ENCODE measurements around the gene SLC39A6. TPM values are rescaled to one million over a fixed set of nuclear protein-coding genes. Genes with fewer than 3 reads are reported as not detected.
"Not testable (repeated sequence)": the region's sequence is repeated elsewhere in the genome, so short reads cannot be mapped to it uniquely, and the experiment has no call there.

SLC39A6 gene
- total RNA-seq, 1 donor from 2014 or later: 165 TPM

DNA sequence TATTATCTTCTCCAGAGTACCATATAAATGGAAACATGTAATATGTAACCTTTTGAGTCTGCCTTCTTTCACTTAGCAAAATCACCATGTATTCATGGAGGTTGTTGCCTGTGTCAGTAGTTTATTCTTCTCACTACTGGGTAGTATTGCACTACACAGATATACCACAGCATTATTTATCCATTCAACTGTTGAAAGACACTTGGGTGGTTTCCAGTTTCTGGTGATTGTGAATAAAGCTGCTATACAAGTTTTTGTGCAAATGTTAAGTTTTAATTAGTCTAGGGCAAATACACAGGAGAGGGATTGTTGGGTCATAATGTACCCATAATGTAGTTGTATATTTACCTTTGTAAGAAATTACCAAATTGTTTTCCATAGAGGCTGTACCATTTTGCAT lies 32.2 kb downstream of the SLC39A6 start:
- DNase-seq (ENCODE audit: low read depth): no peak

DNA sequence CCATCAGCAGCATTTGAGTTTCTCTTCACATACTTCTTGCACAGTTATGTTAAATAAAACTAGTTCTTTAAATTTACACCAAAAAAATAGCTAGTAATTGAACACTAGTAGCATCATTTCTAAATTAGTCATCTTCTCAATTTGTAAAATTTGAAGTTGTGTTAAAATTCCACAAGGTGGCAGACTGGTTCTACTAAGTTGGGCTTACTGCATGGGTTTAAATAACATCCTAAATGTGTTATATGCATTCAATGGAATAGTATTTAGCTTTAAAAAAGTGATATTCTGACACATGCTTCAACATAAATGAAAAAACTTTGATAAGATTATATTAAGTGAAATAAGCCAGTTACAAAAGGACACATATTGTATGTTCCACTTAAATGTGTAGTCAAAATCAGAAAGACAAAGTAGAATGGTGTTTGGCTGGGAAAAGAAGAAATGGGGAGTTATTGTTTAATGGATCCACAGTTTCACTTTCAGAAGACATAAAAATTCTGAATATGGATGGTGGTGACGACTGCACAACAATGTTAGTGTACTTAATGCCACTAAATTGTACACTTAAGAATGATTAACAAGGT lies 33.1 kb downstream of the SLC39A6 start:
- peak; percentile 80 for DNase-seq (ENCODE audit: low read depth)

DNA sequence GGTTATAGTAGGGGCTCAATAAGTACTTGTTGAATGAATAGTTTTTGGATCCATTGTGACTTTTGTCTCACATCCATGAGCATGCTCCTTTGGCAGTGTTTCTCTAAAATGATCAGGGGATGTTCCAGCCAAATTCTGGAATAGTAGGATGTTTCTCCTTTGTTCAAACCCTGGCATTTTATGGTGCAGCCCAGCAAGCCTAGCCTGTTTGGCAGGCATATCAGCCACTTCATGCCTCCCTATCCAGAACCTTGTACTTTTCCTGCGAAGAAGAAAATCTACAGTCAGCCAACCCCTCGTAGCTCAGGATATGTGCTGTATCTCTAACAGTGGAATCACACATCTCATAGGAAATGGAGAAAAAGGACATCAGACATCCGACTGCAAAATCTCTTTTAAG lies 34.7 kb downstream of the SLC39A6 start:
- no peak for DNase-seq (ENCODE audit: low read depth)

DNA sequence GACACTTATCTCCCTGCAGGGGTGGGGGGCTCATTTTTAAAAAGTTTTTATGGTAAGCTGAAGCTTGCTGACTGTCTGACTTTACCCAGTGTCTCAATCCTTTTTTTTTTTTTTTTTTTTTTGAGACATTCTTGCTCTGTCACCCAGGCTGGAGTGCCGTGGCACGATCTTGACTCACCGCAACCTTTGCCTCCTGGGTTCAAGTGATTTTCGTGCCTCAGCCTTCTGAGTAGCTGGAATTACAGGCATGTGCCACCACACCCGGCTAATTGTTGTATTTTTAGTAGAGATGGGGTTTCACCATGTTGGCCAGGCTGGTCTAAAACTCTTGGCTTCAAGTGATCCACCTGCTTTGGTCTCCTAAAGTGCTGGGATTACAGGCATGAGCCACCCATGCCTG lies 37.0 kb downstream of the SLC39A6 start:
- peak; percentile 55 for DNase-seq (ENCODE audit: low read depth)

DNA sequence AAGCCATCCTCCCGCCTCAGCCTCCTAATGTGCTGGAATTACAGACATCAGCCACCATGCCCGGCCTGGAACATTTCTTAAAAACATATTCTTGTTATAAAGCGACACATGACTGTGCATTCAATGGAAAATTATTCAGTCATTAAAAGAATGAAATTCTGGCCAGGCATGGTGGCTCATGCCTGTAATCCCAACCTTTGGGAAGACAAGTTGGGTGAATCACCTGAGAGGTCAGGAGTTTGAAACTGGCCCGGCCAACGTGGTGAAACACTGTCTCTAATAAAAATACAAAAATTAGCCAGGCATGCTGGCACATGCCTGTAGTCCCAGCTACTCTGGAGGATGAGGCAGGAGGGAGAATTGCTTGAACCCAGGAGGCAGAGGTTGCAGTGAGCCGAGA lies 40.1 kb downstream of the SLC39A6 start:
- peak; percentile 16 for DNase-seq (ENCODE audit: low read depth)

DNA sequence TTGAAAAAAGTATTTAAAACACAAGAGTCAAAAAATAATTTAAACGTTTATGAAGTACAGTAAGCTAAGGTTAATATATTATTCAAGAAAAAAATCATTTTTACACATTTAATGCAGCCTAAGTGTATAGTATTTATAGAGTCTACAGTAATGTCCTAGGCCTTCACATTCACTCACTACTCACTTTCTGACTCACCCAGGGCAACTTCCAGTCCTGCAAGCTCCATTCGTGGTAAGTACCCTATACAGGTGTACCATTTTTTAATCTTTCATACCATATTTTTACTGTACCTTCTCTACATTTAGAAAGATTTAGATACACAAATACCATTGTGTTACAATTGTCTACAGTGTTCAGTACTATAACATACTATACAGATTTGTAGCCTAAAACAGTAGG lies 40.9 kb downstream of the SLC39A6 start:
- no peak for DNase-seq (ENCODE audit: low read depth)

DNA sequence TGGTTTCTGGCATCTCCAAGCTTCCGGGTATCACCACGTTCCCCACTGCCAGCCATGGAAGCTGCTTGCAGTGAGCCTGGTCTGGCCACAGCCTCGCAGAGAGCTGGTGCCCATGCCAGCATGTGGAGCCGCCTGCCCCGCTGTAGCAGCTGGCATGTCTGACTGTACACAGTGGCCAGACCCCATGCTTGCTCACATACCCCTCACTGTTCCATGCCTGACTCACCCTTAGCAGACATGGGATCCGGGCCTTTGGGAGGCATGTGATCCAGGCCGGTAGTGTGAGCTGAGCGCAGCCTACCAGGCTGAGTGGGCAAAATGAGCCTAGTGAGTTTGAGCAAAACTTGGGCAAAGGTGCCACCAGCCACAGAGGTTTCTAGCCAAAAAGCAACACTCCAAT lies 43.0 kb downstream of the SLC39A6 start:
- DNase-seq (ENCODE audit: low read depth): peak; percentile 31

DNA sequence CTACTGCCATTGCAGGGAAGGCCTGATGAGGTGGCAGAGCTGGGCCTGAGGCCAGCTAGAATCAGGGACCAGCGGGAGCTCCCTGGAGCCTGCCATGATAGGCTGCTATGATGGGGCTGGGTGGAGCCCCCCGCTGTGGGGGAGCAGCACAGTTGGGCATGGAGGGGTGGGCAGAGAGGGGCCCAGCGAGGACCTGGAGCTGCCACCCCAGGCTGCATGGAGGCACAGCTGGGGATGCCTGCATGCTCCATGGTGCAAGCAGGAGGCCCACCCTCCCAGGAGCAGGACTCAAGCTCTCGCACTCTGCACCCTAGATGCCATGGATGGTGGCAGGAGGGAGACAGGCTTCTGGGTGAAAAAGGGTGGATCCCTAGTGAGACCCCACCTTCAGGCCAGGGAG lies 43.9 kb downstream of the SLC39A6 start:
- DNase-seq (ENCODE audit: low read depth): no peak

DNA sequence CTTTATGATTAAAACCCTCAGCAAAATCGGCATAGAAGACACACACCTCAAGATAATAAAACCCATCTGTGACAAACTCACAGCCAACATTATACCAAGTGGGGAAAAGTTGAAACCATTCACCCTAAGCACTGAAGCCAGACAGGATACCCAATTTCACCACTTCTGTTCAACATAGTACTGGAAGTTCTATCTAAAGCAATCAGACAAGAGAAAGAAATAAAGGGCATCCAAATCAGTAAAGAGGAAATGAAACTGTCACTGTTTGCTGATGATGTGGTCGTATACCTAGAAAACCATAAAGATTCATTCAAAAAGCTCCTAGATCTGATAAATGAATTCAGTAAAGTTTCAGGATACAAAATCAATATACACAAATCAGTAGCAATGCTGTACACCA lies 45.4 kb downstream of the SLC39A6 start:
- DNase-seq (ENCODE audit: low read depth): no peak

DNA sequence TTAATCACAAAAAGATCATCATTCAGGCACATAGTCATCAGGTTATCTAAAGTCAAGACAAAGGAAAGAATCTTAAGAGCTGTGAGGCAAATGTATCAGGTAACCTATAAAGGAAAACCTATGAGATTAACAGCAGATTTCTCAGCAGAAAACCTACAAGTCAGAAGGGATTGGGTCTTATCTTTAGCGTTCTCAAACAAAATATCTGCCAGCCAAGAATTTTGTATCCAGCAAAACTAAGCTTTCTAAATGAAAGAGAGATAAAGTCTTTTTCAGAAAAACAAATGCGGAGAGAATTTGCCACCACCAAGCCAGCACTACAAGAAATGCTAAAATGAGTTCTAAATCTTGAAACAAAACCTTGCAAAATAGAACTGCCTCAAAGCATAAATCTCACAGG lies 48.0 kb downstream of the SLC39A6 start:
- DNase-seq (ENCODE audit: low read depth): not testable (repeated sequence)

DNA sequence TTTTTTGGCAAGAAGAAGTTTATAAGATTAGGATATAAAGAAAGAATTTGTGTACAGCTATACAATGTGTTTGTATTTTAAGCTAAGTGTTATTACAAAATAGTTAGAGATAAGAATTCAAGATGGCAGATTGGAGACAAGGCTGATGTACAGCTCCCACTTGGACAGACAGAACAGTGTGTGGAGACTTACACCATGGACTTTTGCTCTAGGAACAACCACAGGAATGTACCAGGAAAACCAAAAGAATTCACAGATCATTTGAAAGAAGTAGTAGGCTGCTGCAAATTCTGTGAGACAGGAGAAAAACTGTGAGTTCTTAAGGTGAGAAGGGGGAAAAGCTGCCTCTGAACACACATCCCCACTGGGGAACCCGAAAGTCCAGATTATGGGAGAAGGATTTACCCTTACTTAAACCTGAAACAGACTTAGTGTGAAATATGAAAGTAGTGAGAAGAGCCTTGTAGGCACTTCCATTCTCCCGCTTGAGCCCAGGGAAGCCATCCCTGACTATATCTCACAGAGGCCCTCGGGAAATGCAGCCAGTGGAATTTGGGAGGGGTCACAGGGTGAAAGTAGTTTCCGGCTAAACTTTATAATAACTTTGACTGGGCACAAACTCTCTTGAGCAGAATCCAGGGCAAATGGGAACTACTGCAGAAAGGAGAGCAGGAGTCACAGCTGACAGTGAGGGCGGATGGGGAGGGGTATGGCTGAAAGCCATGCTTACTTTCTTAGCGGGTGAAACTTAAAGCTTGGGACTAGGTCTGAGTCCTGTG lies 50.2 kb downstream of the SLC39A6 start:
- DNase-seq (ENCODE audit: low read depth): peak; percentile 83

DNA sequence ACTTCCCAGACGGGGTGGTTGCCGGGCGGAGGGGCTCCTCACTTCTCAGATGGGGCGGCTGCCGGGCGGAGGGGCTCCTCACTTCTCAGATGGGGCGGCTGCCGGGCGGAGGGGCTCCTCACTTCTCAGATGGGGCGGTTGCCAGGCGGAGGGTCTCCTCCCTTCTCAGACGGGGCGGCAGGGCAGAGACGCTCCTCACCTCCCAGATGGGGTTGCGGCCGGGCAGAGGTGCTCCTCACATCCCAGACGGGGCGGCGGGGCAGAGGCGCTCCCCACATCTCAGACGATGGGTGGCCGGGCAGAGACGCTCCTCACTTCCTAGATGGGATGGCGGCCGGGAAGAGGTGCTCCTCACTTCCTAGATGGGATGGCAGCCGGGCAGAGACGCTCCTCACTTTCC lies 51.4 kb downstream of the SLC39A6 start:
- not testable (repeated sequence) for DNase-seq (ENCODE audit: low read depth)

DNA sequence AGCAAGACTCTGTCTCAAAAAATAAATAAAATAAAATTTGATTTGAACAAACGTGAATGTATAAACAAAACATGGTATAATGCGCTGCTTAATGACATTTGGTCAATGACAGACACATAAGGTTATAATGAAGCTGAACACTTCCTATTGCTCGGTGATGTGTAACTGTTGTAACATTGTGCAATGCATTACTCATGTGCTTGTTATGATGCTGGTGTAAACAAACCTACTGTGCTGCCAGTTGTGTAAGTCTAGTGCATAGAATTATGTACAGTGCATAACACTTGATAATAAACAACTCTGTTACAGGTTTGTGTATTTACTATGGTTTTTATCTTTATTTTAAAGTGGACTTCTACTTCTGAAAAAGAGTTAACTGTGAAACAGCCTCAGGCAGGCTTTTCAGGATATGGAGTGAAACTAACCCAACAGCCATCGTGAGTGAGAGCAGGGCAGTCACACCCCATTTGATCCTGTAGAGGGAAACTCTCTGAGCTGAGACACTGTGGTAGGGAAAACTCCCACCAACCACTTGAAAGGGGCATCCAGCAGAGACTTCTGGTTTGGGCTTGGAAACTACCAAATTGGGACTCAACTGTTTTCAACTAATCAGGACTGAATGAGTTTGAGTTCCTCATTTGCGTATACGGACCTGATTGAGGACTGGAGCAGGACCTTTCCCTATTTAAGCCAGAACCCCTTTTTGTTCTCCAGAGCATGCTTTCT lies 53.1 kb downstream of the SLC39A6 start:
- peak; percentile 99 for DNase-seq (ENCODE audit: low read depth)

DNA sequence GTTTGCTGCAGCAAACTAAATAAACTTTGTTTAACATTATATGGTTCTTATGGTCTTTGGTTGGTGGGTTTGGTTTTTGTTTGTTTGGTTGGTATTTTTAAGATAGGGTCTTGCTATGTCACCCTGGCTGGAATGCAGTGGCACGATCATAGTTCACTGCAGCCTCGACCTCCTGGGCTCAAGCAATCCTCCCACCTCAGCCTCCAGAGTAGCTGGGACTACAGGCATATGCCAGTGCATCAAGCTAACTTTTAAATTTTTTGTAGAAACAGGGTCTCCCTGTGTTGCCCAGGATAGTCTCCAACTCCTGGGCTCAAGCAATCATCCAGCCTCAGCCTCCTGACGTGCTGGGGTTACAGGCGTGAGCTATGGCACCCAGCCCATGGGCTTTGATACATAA lies 54.7 kb downstream of the SLC39A6 start:
- no peak for DNase-seq (ENCODE audit: low read depth)

DNA sequence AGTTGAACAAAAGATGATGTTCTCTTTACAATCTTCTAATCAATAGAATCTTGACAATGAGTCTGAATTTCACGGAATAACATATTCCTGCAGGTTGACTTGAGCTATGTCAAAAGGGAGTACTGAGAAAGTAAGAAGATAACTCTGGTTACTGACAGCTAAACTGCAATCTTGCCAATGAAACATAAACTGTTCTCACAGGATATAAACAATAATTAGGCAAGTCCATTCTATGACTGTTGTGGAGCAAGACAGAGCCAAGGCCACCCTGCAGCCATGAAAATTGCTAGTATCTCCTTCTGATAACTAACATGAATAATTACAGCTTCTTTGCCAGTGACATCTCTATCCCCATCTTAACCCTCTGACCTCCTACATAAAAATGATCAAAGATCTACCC lies 55.5 kb downstream of the SLC39A6 start:
- DNase-seq (ENCODE audit: low read depth): no peak

DNA sequence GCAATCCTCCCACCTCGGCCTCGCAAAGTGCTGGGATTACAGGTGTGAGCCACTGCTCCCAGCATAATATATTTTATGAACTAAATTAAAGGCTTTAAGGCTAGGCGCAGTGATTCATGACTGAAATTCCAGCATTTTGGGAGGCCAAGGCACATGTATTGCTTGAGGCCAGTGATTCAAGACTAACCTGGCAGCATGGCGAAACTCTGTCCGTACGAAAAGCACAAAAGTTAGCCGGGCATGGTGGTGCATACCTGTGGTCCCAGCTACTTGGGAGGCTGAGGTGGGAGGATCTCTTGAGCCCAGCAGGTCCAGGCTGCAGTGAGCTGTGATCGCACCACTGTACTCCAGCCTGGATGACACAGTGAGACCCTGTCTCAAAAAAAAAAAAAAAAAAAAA lies 56.7 kb downstream of the SLC39A6 start:
- DNase-seq (ENCODE audit: low read depth): not testable (repeated sequence)

DNA sequence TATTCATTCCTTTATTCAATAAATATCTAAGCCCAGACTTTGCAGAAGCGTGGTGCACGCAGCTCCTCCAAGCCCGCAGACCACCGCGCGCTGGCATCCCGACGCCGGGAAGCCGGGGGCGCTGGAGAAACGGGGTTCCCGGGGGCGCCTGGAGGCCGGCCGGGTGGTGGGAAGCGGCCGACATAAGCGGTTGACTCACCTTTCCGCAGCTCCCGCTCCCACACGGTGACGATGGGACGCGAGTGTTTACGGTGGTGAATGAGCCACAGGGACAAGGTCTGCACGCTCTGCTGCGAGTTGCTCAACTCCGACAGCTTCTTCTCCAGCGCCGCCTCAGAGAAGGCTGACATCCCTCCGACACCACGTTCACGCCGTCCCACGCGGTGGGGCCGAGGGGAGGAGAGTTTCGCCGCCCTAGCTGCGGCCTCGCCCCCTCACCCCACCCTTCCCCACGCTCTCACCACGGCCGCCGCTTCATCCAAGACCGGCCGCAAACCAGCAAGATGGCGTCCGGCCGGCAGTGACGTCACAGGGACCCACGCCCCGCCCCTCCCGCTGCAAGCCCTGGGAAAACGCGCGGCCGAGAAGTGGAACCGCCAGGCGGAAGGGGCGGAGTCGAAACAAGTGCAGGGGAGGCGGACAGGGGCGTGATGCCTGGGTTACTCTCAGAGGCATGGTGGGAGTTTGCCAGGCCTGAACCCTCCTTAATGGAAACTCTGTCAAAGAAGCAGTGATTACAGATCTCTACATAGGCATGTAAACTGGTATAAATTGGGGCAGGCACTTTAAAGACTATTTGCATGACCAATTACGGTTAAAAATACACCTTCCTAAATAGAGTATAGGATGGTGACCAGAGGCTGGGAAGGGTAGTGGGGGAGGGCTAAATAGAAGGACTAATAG lies 61.8 kb downstream of the SLC39A6 start, which contains the start of gene RPRD1A:
RPRD1A (minus strand) TSS at position 505 of the 903 bp plus-strand sequence; CDS start at position 350, 155 bp downstream.
- peak; percentile 83 for DNase-seq (ENCODE audit: low read depth)

DNA sequence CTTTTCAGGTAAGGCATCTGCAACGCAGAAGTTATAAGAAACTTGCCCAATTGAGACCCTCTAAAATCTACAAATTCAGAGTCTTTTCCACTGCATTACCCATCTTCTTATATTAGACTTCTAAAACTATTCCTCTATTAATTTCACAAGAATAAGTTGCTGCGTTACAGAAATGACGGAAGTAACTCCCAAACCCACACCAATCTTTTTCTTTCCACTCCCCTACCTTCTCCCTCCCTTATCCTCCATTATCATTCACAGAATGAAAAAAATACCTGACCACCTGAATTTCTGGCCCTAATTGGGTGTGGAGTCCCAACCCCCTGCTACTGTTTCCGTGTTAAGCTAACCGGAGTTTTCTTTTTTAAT lies 62.5 kb downstream of the SLC39A6 start:
- DNase-seq (ENCODE audit: low read depth): no peak

DNA sequence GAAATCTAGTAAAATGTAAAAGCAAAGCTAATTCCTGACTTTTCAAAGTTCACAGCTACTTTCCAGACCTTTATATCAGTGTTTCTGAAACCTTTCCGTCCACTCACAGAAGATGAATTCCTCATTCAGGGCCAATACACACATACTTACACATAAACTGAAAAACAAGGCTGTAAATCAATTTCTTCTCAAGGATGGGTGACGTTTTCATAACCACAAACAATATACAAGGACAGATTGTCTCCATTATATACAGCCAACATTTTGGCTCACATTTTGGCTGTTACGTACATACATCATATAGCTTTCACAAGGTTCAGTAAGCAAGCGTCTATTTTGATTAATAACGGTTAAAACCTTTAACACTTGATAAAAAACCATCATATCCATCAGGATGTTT lies 63.1 kb downstream of the SLC39A6 start:
- DNase-seq (ENCODE audit: low read depth): peak; percentile 25

DNA sequence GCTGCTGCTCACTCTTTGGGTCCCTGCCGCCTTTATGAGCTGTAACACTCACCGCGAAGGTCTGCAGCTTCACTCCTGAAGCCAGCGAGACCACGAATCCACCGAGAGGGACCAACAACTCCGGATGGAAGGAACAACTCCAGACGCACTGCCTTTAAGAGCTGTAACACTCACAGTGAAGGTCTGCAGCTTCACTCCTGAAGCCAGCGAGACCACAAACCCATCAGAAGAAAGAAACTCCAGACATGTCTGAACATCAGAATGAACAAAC lies 64.4 kb downstream of the SLC39A6 start:
- DNase-seq (ENCODE audit: low read depth): not testable (repeated sequence)

DNA sequence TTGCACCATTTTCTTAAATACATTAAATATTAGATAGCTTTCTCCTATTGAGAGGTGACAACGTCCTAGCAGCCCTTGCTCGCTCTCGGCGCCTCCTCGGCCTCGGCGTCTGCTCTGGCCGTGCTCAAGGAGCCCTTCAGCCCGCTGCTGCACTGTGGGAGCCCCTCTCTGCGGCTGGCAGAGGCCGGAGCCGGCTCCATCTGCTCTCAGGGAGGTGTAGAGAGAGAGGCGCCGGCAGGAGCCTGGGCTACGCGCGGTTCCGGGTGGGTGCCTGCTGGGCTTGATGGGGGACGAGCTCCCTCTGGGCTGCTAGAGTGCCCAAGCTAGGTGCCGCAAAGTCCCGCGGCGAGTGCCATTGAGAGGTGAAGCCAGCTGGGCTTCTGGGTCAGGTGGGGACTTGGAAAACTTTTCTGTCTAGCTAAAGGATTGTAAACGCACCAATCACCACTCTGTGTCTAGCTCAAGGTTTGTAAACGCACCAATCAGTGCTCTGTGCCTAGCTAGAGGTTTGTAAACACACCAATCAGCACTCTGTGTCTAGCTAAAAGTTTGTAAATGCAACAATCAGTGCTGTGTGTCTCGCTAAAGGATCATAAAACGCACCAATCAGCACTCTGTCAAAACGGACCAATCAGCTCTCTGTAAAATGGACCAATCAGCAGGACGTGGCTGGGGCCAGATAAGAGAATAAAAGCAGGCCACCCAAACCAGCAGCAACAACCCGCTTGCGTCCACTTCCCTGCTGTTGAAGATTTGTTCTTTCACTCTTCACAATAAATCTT lies 64.9 kb downstream of the SLC39A6 start:
- DNase-seq (ENCODE audit: low read depth): no peak

Data from renal cortical epithelial cell (primary cell).